ENCODE results near the gene MIPEP. TPM values are rescaled to one million over a fixed set of nuclear protein-coding genes. Genes with fewer than 3 reads are reported as not detected.

Gene MIPEP
- total and polyA plus RNA-seq, 9 of the 15 experiments (the other 6 are each of a cell fraction or from before 2014, with no cell fraction given) = 1.7 to 19.3 (median 13.1) TPM

GRCh38 chr13:23856008-23856750, 33.0 kb downstream of the MIPEP start:
- ChIA-PET CTCF (ENCODE audit: low intra/inter-chr PET ratio) (interaction anchor here (0.6 kb wide), 1 partner anchor 25 kb away, joined by 3 read pairs; no protein-coding TSS in a partner anchor), POLR2A (no interaction called here)
- Histone ChIP-seq H3K9me3 (replicated peaks; ENCODE audit: control insufficient read depth, insufficient read depth, low read depth, low read length) (no peaks in the 10 kb centered on the region), H3K4me2 (ENCODE audit: insufficient read depth, low read length) (no peak overlapping the region), H3K36me3 (ENCODE audit: control insufficient read depth, insufficient read depth, low read length) (peaks cover 3% of the 10 kb centered on the region; the same call in 1 of the 3 replicates), H4K20me1 (replicated peaks; ENCODE audit: control insufficient read depth, insufficient read depth, low read length) (no peaks in the 10 kb centered on the region), H3K9ac (ENCODE audit: insufficient read depth in 1 of 2, low read depth in 2 of 2, low read length in 2 of 2) (no peak overlapping the region), H3K27me3 (ENCODE audit: control insufficient read depth in 2 of 2, insufficient read depth in 2 of 2, low read length in 2 of 2) (no peaks in the 10 kb centered on the region), H3K79me2 (ENCODE audit: control insufficient read depth, insufficient read depth, low read length) (no peaks in the 10 kb centered on the region), H3K9me1 (ENCODE audit: control insufficient read depth, insufficient read depth, low read length) (no peaks in the 10 kb centered on the region), H3K27ac (ENCODE audit: extremely low read depth, low read depth, low read length) (no peak overlapping the region), H3K4me1 (replicated peaks in 1 of 2; ENCODE audit: control insufficient read depth in 2 of 2, insufficient read depth in 2 of 2, low read length in 2 of 2) (peaks cover 0 to 4% of the 10 kb centered on the region in 2 experiments; a peak in 2 of 5 replicates), H3K4me3 (no peak overlapping the region), H2AFZ (ENCODE audit: low read depth, low read length) (no peak overlapping the region)
- no TSS peak for BruUV-seq (replicated peaks)
- intact Hi-C loops (cut with micrococcal nuclease) = no loop called here
- FAIRE-seq (no peak), DNase-seq (ENCODE audit: extremely low read depth in 1 of 4, low spot score in 3 of 4) (no peak), ATAC-seq (no peak)
- TF ChIP-seq MTA3 (IDR thresholded peaks at IDR 0.05; ENCODE audit: borderline replicate concordance) (no peak), HLTF (IDR thresholded peaks at IDR 0.05) (no peak), BCOR (IDR thresholded peaks at IDR 0.05) (no peak), ZFP36 (IDR thresholded peaks at IDR 0.05; ENCODE audit: low read depth, low read length, partially characterized antibody) (no peak), KDM5B (IDR thresholded peaks at IDR 0.05; ENCODE audit: insufficient replicate concordance, low read depth, low read length) (no peak), ZNF764 (CRISPR knock-in tag; IDR thresholded peaks at IDR 0.05; ENCODE audit: low read depth) (no peak), ZBTB1 (CRISPR knock-in tag; IDR thresholded peaks at IDR 0.05; ENCODE audit: borderline replicate concordance, low read depth) (no peak), KHSRP (IDR thresholded peaks at IDR 0.05) (no peak), PKNOX1 (IDR thresholded peaks at IDR 0.05) (no peak), TCF7 (IDR thresholded peaks at IDR 0.05; ENCODE audit: borderline replicate concordance) (no peak), CC2D1A (IDR thresholded peaks at IDR 0.05) (no peak), ZC3H4 (CRISPR knock-in tag; IDR thresholded peaks at IDR 0.05; ENCODE audit: borderline replicate concordance) (no peak), IRF2 (CRISPR knock-in tag; IDR thresholded peaks at IDR 0.05) (no peak), ZNF41 (CRISPR knock-in tag; conservative IDR thresholded peaks at IDR 0.05) (no peak), NCOA2 (IDR thresholded peaks at IDR 0.05; ENCODE audit: partially characterized antibody in 2 of 2) (no peak), PBX2 (CRISPR knock-in tag; IDR thresholded peaks at IDR 0.05; ENCODE audit: low read depth) (no peak), PBX2 (tag; conservative IDR thresholded peaks at IDR 0.05; ENCODE audit: low read depth) (no peak), TBP (optimal IDR thresholded peaks at IDR 0.05; ENCODE audit: low read depth, low read length) (no peak)
- in situ Hi-C loops (cut with MboI) = no loop called here
- WGBS (ENCODE audit: insufficient coverage, low coverage, missing lambda C conversion rate) = 79% methylated on average over 5 of the region's 5 CpGs

Data from K562 (cell line).